Measurements from ENCODE around the gene ESPNL.

The ESPNL gene

DNA sequence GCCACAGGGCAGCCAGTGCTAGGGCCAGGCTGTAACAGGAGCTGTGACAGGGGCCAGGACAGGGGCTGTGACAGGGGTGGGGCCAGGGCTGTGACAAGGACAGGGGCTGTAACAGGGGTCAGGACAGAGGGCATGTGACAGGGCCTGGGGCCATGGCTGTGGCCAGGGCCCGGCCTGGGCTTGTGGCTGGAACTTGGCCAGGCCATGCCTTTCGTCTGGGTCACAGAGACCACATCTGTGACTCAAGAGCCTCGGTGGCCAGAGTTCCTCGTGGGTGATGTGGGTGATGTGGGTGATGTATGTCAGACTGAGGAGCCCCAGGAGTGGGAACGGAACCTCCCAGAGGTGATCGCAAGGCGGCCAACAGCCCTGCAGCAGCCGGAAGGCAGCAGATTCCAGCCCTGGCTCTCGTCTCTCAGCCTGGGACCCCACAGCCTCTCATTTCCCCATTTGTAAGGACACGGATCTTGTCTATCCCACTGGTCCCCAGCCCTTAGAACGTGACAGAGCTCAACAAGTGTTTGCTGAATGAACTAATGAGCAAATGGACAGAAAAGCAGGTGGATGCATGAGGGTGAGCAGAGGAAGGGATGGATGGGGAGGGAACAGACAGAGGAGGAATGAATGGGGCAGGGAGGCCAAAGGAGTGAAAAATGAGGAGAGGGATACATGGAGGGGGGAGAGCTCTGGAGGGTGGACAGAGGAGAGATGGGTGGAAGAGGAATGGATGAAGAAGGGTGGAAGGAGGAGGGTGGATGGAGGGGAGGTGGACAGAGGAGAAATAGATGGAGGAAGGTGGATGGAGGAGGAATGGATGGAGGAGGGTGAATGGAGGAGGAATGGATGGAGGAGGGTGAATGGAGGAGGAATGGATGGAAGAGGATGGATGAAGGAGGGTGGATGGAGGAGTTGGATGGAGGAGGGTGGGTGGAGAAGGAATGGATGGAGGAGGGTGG, 17.3 kb downstream of the ESPNL start:
- DNase-seq: no peak

DNA sequence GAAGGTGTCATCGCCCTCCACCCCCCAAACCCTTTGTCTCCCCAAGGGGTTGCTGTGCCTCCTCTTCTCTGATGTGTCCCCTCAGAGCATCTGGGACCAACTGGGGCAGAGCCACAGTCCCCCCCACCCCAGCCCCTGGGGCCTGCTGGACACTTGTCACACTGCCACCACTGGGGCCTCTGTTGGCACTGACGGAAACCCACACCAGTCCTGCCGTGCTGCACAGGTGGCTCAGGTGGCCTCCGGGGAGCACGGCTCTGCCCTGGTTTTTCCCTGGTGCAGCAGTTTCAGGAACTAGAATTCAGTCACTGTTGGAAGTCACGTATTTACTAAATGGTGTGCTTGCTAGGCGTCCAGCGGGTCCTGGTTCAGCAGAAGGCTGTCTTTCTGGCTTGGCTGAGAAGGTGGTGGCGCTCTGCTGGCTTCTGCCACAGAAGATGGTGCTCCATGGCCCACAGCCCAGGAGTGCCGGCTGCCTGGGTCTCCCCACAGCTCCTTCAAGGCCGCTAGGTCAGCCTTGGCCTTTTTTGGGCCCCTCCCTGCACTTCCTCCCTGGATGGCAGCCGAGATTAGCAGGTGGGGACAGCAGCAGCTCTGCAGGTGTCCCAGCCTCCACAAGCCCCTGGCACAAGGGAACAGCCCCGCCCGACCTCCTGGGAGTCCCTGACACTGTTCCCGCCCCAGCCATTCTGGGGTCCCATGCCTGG, 19.8 kb downstream of the ESPNL start:
- DNase-seq: no peak

DNA sequence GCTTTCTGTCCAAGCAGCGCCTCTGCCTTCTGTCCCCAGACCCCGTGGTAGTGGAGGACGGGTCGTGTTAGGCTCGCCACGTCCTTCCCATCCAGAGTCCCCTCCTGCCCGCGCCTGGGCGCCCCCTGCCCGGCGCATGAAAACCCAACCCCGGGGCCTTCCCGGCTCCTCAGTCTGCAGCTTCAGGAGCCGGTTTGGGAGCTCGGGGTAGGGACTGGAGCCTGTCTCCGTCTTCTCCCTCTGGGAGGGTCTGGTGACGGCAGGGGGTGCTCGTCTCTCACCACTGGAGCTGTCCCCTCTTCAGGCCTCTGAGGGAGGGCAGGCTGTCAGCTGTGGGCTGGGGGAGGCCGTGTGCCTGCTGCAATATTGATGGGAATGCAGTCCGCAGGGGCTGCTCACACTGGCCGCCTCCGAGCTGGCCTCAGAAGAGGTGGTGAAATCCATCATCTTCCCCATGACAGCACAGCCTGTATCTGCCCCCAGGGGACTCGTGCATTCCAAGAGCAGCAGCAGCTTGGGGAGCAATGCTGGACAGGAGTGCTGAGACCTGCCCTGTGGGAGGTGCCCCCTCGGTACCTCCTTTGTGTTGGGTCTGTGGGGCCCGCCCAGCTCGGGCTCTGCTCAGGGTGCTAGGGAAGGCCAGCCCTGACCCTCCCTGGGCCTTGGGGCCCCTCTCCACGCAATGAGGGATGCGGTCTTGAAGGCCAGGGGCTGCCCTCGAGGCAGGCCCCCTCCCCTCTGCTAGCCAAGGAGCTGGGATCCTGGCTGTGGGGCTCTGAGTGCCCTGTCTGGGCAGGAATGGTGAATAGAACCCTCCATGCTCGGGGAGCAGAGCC, 20.5 kb downstream of the ESPNL start:
- DNase-seq: peak; percentile 27

DNA sequence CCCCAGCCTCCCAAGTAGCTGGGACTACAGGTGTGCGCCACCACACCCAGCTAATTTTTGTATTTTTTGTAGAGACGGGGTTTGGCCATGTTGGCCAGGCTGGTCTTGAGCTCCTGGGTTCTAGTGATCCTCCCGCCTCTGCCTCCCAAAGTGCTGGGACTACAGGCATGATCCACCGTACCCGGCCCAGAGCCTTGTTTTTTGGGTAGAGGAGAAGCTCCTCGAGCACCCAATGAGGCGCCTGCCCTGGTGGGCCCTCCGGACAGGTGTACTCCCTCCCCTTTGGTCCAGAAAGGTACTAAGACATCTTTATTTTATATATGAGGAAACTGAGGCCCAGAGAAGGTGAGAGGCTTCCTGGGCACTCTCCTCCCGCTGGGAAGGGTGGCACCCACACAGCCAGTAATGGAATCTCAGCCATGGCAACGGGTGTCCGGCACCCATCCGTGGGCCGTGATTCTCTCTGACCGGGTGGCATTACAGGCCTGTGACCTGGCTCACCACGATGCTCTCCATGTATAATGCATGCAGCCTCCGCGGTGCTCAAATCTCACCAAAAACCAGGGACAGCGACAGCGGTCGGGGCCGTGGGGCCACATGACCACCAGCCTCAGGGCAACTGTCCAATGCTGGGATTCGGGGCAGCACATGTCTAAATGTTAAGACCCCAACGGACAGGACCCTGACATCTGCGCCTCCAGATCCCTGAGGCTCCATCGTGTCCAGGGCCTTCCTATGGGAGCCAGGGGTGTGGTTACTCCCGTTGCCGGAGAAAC, 21.6 kb downstream of the ESPNL start:
- no peak for DNase-seq

DNA sequence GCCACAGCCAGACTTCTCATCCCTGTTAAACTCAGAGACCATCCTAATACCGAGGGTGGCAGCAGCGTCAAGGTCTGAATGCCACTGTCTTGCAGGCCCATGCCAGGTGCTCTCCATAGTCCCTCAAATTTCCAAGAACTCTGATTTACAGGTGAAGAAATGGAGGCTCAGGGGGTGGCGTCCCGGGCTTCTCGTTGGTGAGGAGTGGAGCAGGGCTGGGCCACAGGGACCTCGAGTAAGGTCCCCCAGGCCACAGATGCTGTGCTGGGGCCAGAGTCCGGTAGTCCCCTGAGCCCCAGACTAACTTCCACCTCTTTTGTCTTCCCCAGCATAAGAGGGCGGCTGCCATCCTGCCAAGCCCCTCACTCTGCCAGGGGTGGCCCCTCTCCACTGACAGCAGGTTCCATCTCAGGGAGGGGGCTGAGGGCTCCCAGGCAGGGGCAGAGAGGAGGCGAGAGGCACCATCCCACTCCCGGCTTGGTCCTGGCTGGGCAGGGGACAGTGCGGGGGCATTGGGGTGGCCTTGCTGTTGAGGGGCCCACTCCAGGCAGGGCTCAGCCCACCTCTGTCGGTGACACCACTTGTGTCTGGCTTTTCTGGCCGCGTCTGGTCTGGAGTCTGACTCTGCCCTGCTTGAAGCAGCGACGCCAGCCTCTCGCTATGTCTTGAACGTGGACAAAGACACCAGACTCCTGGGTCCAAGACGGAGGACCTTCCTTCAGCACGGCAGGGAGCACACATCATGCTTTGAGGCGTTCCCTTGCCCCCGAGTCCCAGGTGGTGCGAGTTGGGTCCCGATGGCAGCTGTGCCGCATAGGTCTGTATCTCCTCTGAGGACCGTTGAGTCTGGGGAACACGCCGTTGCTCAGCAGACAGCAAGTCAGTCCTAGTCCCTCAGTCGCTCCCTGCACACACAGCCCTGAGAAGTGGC, 22.4 kb downstream of the ESPNL start:
- no peak for DNase-seq

DNA sequence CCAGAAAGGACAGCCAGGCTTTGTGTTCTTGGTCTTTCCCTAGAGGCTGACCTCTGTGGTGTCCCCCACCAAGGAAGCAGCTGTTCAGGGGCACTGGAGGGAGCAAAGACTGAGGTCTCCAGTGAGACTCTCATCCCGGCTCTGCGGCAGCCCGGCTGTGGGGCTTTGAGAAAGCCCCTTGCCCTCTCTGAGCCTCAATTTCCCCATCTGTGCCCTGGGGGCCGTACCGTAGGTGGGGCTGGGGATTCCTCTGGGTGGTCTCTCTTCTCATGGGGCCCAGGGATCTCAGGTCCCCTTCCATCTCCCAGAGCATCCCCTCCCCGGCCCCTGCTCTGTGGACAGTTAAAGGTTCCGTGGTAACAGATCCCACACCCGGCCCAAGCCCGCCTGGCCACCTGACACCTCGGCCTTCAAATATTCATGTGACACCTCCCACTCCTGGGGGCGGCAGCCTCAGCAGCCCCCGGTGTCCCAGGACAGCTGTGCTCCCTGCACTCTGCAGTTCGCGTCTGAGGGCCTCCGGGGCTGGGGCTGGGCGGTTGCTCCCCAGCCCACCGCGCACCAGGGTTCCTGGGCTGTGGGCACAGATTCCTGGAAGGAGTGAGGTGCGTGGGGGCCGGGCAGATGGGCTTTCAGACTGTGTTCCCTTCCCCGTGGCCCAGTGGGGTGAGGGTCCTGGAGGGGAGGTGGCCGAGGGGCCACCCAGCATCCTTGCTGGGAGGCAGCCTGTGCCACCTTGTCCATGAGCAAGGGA, 23.3 kb downstream of the ESPNL start:
- no peak for DNase-seq

DNA sequence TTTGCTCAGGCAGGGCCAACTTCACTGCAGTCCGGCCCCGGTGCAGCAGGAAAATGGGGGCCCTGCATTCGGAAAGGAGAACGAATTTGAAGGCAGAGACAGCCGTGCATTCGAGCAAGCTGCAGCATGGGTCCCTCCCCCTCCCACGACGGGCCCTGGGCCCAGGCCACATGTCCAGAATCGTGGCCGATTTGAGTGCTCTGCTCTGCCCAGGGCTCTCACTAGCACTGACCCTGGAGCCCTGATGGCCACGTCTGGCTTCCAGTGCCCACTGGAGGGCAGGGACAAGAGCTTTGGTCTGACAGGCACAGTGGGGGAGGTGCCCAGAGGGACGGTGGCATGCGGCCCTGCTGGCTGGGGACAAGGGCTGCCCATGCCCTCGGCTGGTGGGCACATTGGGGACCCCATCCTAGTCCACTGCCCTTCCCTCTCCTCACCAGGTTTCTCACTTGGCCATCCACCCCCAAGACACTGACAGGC, 23.9 kb downstream of the ESPNL start:
- DNase-seq: no peak

DNA sequence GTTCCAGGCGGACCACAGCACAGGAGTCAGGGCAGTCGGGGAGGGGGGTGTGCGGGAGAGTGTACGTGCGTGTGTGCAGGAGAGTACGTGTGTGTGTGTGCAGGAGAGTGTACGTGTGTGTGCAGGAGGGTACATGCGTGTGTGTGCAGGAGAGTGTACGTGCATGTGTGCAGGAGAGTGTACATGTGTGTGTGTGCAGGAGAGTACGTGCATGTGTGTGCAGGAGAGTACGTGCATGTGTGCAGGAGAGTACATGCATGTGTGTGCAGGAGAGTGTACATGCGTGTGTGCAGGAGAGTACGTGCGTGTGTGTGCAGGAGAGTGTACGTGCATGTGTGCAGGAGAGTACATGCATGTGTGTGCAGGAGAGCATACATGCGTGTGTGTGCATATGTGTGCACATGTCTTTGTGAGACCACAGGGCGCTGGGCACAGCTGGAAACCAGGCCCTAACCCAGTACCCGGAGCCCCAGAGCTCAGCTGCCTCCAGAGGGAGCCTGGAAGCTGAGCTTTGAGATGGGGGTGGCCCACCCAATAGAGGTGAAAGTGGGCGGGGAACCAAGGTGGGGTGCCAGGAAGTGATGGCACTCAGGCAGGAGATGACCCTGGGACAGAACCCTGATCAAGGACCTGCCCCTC, 24.5 kb downstream of the ESPNL start:
- DNase-seq: no peak

DNA sequence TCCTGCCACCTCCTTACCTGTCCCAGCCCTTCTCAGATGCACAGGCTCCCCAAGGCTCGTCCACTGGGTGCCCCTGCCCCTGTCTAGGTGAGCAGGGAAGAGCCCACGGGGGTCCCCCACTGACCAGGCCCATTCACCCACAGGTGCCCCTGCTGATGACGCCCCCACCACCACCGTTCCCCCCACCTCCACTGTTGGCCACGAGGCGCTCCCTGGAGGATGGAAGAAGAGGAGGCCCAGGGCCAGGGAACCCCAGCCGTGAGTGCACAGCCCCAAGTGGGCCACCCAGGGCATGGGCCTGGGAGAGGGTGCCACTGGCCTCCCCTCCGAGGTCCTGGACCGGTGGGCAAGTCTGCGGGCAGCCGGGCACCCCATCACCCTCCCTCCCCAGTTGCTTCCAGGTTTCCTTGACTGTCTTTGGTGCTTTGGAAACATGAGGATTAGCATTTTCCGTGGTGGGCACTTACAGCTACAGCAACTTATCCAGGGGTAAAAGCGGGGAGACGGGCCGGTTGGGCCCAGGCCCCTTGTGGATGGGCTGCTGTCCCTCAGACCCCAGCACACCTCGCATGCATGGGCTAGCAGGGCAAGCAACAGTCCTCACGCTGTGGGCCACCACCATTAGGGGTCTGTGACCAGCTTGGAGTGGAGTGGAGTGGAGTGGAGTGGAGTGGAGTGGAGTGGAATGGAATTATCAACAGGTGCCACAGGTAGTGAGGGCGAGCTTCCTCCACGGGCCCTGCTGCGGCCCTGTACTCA, 25.2 kb downstream of the ESPNL start:
- DNase-seq: no peak

DNA sequence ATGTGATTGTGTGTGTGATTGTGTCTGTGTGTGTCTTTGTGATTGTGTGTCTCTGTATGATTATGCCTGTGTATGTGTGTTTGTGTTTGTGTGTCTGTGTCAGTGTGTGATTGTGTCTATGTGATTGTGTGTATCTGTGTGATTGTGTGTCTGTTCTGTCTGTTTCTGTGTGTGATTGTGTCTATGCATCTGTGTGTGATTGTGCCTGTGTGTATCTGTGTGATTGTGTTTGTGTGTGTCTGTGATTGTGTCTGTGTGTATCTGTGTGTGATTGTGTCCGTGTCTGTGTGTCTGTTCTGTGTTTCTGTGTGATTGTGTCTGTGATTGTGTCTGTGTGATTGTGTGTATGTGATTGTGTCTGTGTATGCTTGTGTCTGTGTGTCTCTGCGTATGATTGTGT, 26.2 kb downstream of the ESPNL start:
- no peak for DNase-seq

DNA sequence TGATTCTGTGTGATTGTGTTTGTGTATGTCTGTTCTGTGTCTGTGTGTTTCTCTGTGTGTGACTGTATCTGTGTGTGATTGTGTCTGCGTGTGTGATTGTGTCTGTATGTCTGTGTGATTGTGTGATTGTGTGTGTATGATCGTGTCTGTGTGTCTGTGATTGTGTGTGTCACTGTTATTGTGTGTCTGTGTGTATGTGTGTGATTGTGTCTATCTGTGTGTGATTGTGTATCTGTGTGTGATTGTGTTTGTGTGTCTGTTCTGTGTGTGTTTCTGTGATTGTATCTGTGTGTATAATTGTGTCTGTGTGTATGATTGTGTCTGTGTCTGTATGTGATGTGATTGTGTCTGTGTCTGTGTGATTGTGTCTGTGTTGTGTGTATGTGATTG, 26.6 kb downstream of the ESPNL start:
- no peak for DNase-seq

DNA sequence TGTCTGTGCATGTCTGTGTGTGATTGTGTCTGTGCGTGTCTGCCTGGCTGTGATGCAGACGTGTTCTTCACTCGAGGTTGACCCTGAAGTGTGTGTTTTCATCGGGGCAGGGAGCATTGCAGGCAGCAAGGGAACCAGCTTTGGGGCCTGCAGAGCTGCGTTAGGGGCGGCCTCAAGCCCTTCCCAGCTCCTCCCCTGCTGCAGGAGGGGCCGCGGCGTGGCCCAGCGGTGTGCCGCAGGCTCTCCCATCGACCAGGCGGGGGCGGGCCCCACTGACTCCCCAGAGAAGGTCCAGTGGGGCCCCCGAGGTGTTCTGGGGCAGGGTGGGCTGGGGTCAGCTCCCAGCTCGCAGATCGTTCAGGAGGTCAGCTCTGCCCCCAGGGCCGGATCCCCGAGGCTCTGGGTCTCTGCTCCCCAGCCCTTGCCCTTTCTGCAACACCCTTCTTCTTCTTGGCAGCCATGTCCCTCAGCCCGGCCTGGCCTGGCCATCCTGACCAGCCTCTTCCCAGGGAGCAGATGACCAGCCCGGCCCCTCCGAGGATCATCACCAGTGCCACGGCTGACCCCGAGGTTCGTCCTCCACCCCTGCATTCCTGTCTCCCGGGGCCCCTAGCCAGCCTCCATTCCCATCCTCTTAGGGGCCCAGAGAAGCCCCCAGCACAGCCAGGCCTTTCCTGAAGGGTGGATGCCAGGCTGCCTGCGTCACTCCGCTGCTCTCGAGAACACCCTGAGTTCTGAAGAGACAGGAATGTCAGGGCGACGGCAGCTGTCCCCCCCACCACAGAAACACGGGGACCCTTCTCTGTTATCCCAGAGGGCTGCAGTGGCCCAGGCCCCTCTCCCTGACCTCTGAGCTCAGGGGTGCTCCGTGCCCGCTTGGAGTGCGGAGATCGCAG, 27.3 kb downstream of the ESPNL start:
- DNase-seq: peak; percentile 76

DNA sequence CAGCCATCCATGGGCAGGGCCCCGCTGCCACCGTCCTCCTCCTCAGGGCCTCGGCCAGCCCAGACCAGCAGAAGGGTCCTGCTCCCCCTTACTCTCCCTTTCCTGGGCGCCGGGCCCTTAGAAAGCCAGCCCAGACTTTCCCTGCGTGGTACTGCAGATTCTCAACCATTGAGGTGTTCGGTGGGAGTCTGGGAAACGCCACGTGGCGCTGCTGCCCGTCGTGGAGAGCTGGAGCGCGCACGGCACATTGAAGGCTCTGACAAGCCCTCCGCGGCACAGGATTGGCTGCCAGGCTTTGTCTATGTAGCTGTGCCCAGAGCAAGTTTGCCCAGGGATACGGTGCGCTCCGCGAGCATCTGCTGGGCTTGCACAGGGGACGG, 27.9 kb downstream of the ESPNL start:
- DNase-seq: no peak

DNA sequence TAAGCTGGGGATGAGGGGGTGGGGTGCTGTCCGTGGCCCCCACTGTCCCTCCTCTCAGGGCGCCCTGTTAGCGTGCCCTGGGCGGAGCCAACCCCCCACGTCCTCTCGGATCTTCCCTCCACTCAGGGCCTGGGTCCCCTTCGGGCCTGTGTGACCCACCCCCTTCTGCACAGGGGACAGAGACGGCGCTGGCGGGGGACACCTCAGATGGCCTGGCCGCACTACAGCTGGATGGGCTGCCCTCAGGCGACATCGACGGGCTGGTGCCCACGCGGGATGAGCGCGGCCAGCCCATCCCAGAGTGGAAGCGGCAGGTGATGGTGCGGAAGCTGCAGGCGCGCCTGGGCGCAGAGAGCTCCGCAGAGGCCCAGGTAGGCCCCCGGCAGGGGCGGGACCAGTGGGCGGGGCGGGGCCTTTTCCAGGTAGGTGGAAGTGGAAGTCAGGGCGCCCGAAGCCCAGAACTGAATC, 28.4 kb downstream of the ESPNL start:
- DNase-seq: no peak

DNA sequence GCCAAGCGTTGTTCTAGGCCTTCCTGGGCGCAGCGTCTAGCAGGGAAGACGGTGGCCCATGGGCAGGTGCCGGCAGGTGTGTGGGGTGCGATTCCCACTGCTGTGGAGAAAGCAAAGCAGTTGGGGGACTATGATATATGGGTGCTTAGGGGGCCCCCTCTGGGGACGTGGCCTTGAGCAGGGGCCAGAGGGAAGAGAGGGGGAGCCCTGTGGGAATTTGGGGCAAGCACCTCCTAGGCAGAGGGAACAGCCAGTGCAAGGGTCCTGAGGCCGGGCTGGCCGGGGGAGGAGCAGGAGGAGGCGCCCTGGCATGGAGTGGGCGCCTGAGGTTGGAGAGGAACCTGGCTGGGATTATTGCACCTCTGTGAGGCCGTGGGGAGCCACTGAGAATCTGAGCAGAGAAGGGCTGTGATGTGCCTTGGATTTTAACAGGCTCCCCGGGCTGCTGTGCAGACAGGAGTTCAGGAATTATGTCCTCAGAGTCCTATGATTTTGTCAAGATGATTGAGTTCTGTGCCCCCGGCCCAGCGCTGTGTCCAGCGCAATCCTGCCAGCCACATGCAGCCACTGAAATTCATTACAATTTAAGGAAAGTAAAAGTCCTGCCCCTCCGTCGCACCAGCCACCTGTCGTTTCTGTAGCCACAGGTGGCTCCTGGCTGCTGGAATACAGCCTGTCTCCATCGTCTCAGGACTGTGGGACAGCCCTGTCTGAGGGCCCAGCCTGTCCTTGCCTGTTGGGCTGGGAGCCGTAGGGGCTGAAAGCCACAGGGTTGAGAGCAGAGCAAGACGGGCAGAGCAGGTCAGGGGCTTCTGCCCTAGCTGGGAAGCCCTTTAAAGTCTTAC, 29.2 kb downstream of the ESPNL start:
- no peak for DNase-seq

DNA sequence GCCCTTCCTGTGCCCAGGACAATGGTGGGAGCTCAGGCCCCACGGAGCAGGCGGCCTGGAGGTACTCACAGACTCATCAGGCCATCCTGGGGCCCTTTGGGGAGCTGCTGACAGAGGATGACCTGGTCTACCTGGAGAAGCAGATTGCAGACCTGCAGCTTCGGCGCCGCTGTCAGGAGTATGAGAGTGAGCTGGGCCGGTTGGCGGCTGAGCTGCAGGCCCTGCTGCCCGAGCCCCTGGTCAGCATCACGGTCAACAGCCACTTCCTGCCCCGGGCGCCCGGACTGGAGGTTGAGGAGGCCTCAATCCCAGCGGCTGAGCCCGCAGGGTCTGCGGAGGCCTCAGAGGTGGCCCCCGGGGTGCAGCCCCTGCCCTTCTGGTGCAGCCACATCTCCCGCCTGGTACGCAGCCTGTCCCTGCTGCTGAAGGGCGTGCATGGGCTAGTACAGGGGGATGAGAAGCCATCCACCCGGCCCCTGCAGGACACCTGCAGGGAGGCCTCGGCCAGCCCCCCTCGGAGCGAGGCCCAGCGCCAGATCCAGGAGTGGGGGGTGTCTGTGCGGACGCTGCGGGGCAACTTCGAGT, 30.1 kb downstream of the ESPNL start:
- DNase-seq: no peak
